BE2C (cell line): ENCODE results near the gene IGF2BP2.

Source experiments
- DNase-seq: peaks from one replicate; pipeline ENCODE4 v3.0.0-alpha.2; 2020
- H3K27me3 ChIP-seq: fragments of 250-450 bp; sonication (Bioruptor Pico); 2 replicates; pipeline ENCODE4 v1.5.1; 2020; ENCODE audit warnings: mild to moderate bottlenecking
- H3K36me3 ChIP-seq: fragments of 250-450 bp; sonication (Bioruptor Pico); 2 replicates; pipeline ENCODE4 v1.5.1; 2020; ENCODE audit warnings: mild to moderate bottlenecking
- H3K4me1 ChIP-seq: fragments of 250-450 bp; sonication (Bioruptor Pico); 2 replicates; pipeline ENCODE4 v1.5.1; 2020
- H3K4me3 ChIP-seq: 2 replicates; pipeline ENCODE4 v1.5.1; 2011; ENCODE audit warnings: low read depth, low read length
- H3K9me3 ChIP-seq: fragments of 250-450 bp; sonication (Bioruptor Pico); 2 replicates; pipeline ENCODE4 v1.5.1; 2020
- CTCF ChIP-seq: IDR thresholded peaks from 2 replicates; pipeline ENCODE4 v1.5.1; 2012; ENCODE audit warnings: mild to moderate bottlenecking, low read depth, low read length

IGF2BP2 gene

GRCh38 chr3:185631508-185632206 lies 193.2 kb downstream of the IGF2BP2 start:
- Histone ChIP-seq H3K36me3 (peaks cover 12% of the 10 kb centered on the region), H3K4me1 (no peaks in the 10 kb centered on the region)
- no peak for DNase-seq

GRCh38 chr3:185631108-185631507 lies 193.7 kb downstream of the IGF2BP2 start:
- TF ChIP-seq CTCF = no peak
- no peaks in the 10 kb centered on the region for H3K9me3 ChIP-seq
- no peaks in the 10 kb centered on the region for H3K4me1 ChIP-seq
- peaks cover 18% of the 10 kb centered on the region for H3K36me3 ChIP-seq
- H3K27me3 ChIP-seq = no peaks in the 10 kb centered on the region
- no peak for DNase-seq
- H3K4me3 ChIP-seq = no peak overlapping the region

More at GRCh38 chr3:185631508-185632206, 193.2 kb downstream of the IGF2BP2 start:
- H3K4me3 ChIP-seq = no peak overlapping the region
- no peaks in the 10 kb centered on the region for H3K9me3 ChIP-seq
- no peak for TF ChIP-seq CTCF
- no peaks in the 10 kb centered on the region for H3K27me3 ChIP-seq

- H3K27me3 ChIP-seq = no peaks in the 10 kb centered on the region
- H3K4me3 ChIP-seq = no peak overlapping the region
- no peak for TF ChIP-seq CTCF
- H3K9me3 ChIP-seq = no peaks in the 10 kb centered on the region
- no peaks in the 10 kb centered on the region for H3K4me1 ChIP-seq
- peaks cover 20% of the 10 kb centered on the region for H3K36me3 ChIP-seq
- no peak for DNase-seq
Measured at GRCh38 chr3:185630182-185630622, 194.6 kb downstream of the IGF2BP2 start.

GRCh38 chr3:185629554-185630181 lies 195.2 kb downstream of the IGF2BP2 start:
- no peak for TF ChIP-seq CTCF
- H3K36me3 ChIP-seq = peaks cover 20% of the 10 kb centered on the region
- H3K27me3 ChIP-seq = no peaks in the 10 kb centered on the region
- no peaks in the 10 kb centered on the region for H3K9me3 ChIP-seq
- no peaks in the 10 kb centered on the region for H3K4me1 ChIP-seq
- no peak for DNase-seq
- no peak overlapping the region for H3K4me3 ChIP-seq

GRCh38 chr3:185625784-185626183 lies 199.1 kb downstream of the IGF2BP2 start:
- Histone ChIP-seq H3K27me3 (no peaks in the 10 kb centered on the region), H3K9me3 (no peaks in the 10 kb centered on the region), H3K36me3 (peaks cover 32% of the 10 kb centered on the region), H3K4me3 (no peak overlapping the region), H3K4me1 (no peaks in the 10 kb centered on the region)
- no peak for DNase-seq
- TF ChIP-seq CTCF = no peak

GRCh38 chr3:185623939-185624665 lies 200.7 kb downstream of the IGF2BP2 start:
- H3K27me3 ChIP-seq = no peaks in the 10 kb centered on the region
- H3K36me3 ChIP-seq = peaks cover 32% of the 10 kb centered on the region
- H3K4me3 ChIP-seq = no peak overlapping the region
- no peaks in the 10 kb centered on the region for H3K4me1 ChIP-seq
- no peak for DNase-seq
- no peaks in the 10 kb centered on the region for H3K9me3 ChIP-seq
- TF ChIP-seq CTCF = no peak
